ENCODE measurements around the gene TXNRD1.

- TF ChIP-seq CTCF (IDR thresholded peaks at IDR 0.05) (no peak), ZFX (IDR thresholded peaks at IDR 0.05; ENCODE audit: borderline replicate concordance) (no peak)
Measured at GRCh38 chr12:104354868-104355570, 139.4 kb downstream of the TXNRD1 start.
